Activated CD4-positive, alpha-beta T cell treated with anti-CD3 and anti-CD28 coated beads, Interleukin-2, amount 50 U/mL, for 16 hours (primary cell): ENCODE measurements around the gene COG4.
A peak's percentile ranks its signal among the peaks of the same experiment; 100 is the strongest.

ENCODE experiments used
- DNase-seq: peaks from one replicate; pipeline ENCODE4 v3.0.0-alpha.2; 2020

COG4 gene

GRCh38 chr16:70478169-70478568, 45.2 kb downstream of the COG4 start:
- no peak for DNase-seq

GRCh38 chr16:70476272-70477020, 46.9 kb downstream of the COG4 start:
- peak; percentile 95 for DNase-seq

- DNase-seq, result no peak
Measured at GRCh38 chr16:70475054-70475871, 48.1 kb downstream of the COG4 start.

GRCh38 chr16:70474320-70475053, 48.9 kb downstream of the COG4 start:
- no peak for DNase-seq

- DNase-seq, result no peak
Measured at GRCh38 chr16:70473446-70474319, 49.7 kb downstream of the COG4 start.

GRCh38 chr16:70472786-70473433, 50.4 kb downstream of the COG4 start:
- DNase-seq, result no peak

- no peak for DNase-seq
Measured at GRCh38 chr16:70470927-70471341, 52.4 kb downstream of the COG4 start.

- no peak for DNase-seq
Measured at GRCh38 chr16:70470141-70470926, 53.0 kb downstream of the COG4 start.

- no peak for DNase-seq
Measured at GRCh38 chr16:70468776-70469525, 54.4 kb downstream of the COG4 start.

GRCh38 chr16:70467608-70468007, 55.7 kb downstream of the COG4 start:
- no peak for DNase-seq

- DNase-seq, result no peak
Measured at GRCh38 chr16:70467113-70467512, 56.2 kb downstream of the COG4 start.

GRCh38 chr16:70466805-70467076, 56.6 kb downstream of the COG4 start:
- DNase-seq, result no peak

GRCh38 chr16:70465999-70466804, 57.2 kb downstream of the COG4 start:
- DNase-seq, result no peak

- DNase-seq, result no peak
Measured at GRCh38 chr16:70463235-70463634, 60.1 kb downstream of the COG4 start.

- no peak for DNase-seq
Measured at GRCh38 chr16:70460737-70461261, 62.6 kb downstream of the COG4 start.

GRCh38 chr16:70457446-70458166, 65.7 kb downstream of the COG4 start:
- DNase-seq, result no peak

- DNase-seq, result no peak
Measured at GRCh38 chr16:70455910-70456309, 67.4 kb downstream of the COG4 start.

- DNase-seq, result peak; percentile 62
Measured at GRCh38 chr16:70454222-70455034, 68.9 kb downstream of the COG4 start, which contains the start of gene FCSK. Gene FCSK (plus strand): TSS chr16:70454595. CDS start chr16:70463191, 8,596 bp downstream.
